Urinary bladder (tissue), 4 donors: ENCODE measurements around the gene MEDAG. TPM values are rescaled to one million over a fixed set of nuclear protein-coding genes. Genes with fewer than 3 reads are reported as not detected.

Experiments used
- DNase-seq: peaks from one replicate; pipeline ENCODE4 v3.0.0-alpha.2; 2015; ENCODE audit errors: extremely low spot score
- H3K27ac ChIP-seq: one replicate; pipeline ENCODE4 v1.5.1; 2013; ENCODE audit warnings: low read depth, mild to moderate bottlenecking, moderate library complexity
- H3K36me3 ChIP-seq: one replicate; pipeline ENCODE4 v1.6.1; 2013; ENCODE audit warnings: mild to moderate bottlenecking, moderate library complexity; ENCODE audit not compliant: insufficient read depth
- H3K4me1 ChIP-seq: one replicate; pipeline ENCODE4 v1.6.1; 2013; ENCODE audit warnings: mild to moderate bottlenecking, moderate library complexity; ENCODE audit not compliant: insufficient read depth
- H3K4me3 ChIP-seq: one replicate; pipeline ENCODE4 v1.5.1; 2013; ENCODE audit warnings: low read depth, low read length
- WGBS: extraction: QIAGEN DNeasy Blood & Tissue Kit; methylation state at CpG from one replicate; pipeline ENCODE4 v1.1.7; 2013; 5-methylcytosine and 5-hydroxymethylcytosine counted together
- polyA plus RNA-seq: library from polyadenylated mRNA; stranded (reverse); fragments of 200-250 nt; gene quantifications from one replicate; pipeline ENCODE4 v1.2.3, GENCODE V29; 2013
- total RNA-seq: library from RNA; depleted of rRNA; stranded (reverse); fragments of >200 nt; gene quantifications from one replicate; pipeline ENCODE4 v1.2.3, GENCODE V29; 2014
- donor health status: healthy with polysubstance abuse.
- donor health status: healthy.

The MEDAG gene
- total and polyA plus RNA-seq, 2 donors: 12.2 to 12.7 TPM

DNA sequence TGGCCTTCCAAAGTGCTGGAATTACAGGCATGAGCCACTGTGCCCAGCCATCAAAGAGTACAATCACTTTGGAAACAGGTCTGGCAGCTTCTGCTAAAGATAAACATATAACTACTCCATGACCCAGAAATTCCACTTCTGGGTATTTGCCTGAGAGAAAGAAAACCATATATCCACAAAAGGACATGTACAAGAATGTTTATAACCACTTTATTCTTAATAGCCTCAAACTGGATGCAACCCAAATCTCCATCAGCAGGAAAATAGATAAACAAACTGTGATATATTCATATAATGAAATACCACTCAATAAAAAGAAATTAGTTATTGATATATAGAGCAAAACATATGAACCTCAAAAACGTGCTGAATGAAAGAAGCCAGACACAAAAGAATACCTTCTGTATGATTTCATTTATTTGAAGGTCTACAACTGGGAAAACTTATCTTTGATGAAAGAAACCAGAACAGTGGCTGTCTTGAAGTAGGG lies 66.9 kb downstream of the MEDAG start:
- Histone ChIP-seq H3K27ac (no peak overlapping the region), H3K4me3 (no peak overlapping the region), H3K36me3 (no peaks in the 10 kb centered on the region), H3K4me1 (no peaks in the 10 kb centered on the region)
- WGBS: 12% methylated on average over 1 of the region's 1 CpG
- peak; percentile 35 for DNase-seq

DNA sequence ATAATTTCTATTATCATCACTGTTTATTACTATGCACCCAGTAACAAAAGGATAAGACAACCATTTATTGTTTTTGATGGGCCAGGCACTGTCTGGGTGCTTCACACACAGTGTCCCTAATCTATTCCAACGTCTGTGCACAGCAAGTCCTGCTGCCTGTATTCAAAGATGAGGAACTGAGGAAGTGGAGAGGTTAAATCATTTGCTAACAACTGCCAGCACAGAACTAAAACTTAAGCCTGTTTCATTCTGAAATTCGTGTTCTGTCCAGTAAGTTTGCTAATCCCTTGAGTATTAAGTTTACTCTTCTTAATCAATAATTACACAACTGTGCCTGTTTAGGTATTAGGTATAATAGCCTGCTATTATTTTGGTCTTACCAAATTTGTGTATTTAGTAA lies 68.3 kb downstream of the MEDAG start:
- Histone ChIP-seq H3K4me1 (no peaks in the 10 kb centered on the region), H3K27ac (no peak overlapping the region), H3K4me3 (no peak overlapping the region), H3K36me3 (no peaks in the 10 kb centered on the region)
- DNase-seq: no peak
- 27% methylated on average over 2 of the region's 2 CpGs for WGBS

Other genes starting within 250 kb of the MEDAG start
- 10.4 TPM for gene ALOX5AP, start 170.7 kb upstream of the MEDAG start, total RNA-seq
- gene ALOX5AP, start 170.7 kb upstream of the MEDAG start, polyA plus RNA-seq: 60.3 TPM
- 0.16 TPM for gene TEX26, start 26.4 kb downstream of the MEDAG start, total RNA-seq
- gene TEX26, start 26.4 kb downstream of the MEDAG start, polyA plus RNA-seq: not detected